Skeletal muscle cell (primary cell): ENCODE data around the gene SLC25A44.
"Not testable (repeated sequence)": the region's sequence is repeated elsewhere in the genome, so short reads cannot be mapped to it uniquely, and the experiment has no call there.

Experiments used
- DNase-seq: peaks from one replicate; pipeline ENCODE4 v3.0.0-alpha.2; 2010; ENCODE audit warnings: low read depth
- H3K4me3 ChIP-seq: 2 replicates; pipeline ENCODE4 v1.5.1; 2011; ENCODE audit warnings: low read depth, mild to moderate bottlenecking, control low read depth, low read length, moderate library complexity

Gene SLC25A44

GRCh38 chr1:156160743-156161171, 33.1 kb upstream of the SLC25A44 start:
- peak overlapping the region; percentile 39 for H3K4me3 ChIP-seq
- DNase-seq: peak; percentile 41

- DNase-seq: no peak
Observed at GRCh38 chr1:156162430-156163037, 31.4 kb upstream of the SLC25A44 start.

DNA sequence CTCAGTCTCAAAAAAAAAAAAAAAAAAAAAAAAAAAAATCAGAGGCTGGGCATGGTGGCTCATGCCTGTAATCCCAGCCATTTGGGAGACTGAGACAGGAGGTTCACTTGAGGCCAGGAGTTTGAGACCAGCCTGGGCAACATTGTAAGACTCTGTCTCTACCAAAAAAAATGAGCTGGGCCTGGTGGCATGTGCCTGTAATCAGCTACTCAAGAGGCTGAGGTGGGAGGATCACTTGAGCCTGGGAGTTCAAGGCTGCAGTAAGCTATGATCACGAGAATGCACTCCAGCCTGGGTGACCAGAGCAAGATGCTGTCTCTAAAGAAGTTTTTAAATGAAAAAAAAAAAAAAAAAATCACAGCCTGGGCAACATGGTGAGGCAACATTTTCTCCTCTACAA, 30.2 kb upstream of the SLC25A44 start:
- DNase-seq: no peak

More at GRCh38 chr1:156162430-156163037, 31.4 kb upstream of the SLC25A44 start:
- H3K4me3 ChIP-seq: no peak overlapping the region

GRCh38 chr1:156164125-156164831, 29.6 kb upstream of the SLC25A44 start:
- H3K4me3 ChIP-seq: no peak overlapping the region

More for the DNA sequence above, 30.2 kb upstream of the SLC25A44 start:
- H3K4me3 ChIP-seq: no peak overlapping the region

GRCh38 chr1:156165083-156165482, 28.8 kb upstream of the SLC25A44 start:
- DNase-seq: no peak
- no peak overlapping the region for H3K4me3 ChIP-seq

More at GRCh38 chr1:156164125-156164831, 29.6 kb upstream of the SLC25A44 start:
- DNase-seq: no peak

- DNase-seq: no peak
- no peak overlapping the region for H3K4me3 ChIP-seq
Observed at GRCh38 chr1:156167536-156167935, 26.4 kb upstream of the SLC25A44 start.

GRCh38 chr1:156172696-156173470, 21.0 kb upstream of the SLC25A44 start:
- DNase-seq: no peak
- no peak overlapping the region for H3K4me3 ChIP-seq

GRCh38 chr1:156176610-156177210, 17.2 kb upstream of the SLC25A44 start:
- H3K4me3 ChIP-seq: no peak overlapping the region
- DNase-seq: no peak

- DNase-seq: no peak
- no peak overlapping the region for H3K4me3 ChIP-seq
Observed at GRCh38 chr1:156177919-156178654, 15.8 kb upstream of the SLC25A44 start.

DNA sequence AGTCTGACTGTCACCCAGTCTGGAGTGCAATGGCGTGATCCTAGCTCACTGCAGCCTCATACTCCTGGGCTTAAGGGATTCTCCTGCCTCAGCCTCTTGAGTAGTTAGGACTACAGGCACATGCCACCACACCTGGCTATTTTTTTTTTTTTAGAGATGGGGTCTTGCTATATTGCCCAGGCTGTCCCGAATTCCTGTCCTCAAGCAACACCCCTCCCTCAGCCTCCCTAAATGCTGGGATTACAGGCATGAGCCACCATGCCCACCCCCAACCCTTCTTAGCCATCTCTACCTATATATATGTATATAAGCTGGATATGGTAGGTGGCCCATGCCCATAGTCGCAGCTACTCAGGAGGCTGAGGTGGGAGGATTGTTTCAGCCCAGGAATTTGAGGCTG, 13.4 kb upstream of the SLC25A44 start:
- no peak overlapping the region for H3K4me3 ChIP-seq
- DNase-seq: no peak

GRCh38 chr1:156181391-156181924, 12.4 kb upstream of the SLC25A44 start:
- not testable (repeated sequence) for DNase-seq, H3K4me3 ChIP-seq

- not testable (repeated sequence) for H3K4me3 ChIP-seq, DNase-seq
Observed at GRCh38 chr1:156182010-156182779, 11.7 kb upstream of the SLC25A44 start.

GRCh38 chr1:156186347-156187177, 7.3 kb upstream of the SLC25A44 start:
- not testable (repeated sequence) for DNase-seq, H3K4me3 ChIP-seq

GRCh38 chr1:156190265-156190664, 3.6 kb upstream of the SLC25A44 start:
- not testable (repeated sequence) for H3K4me3 ChIP-seq

GRCh38 chr1:156191292-156191964, 2.5 kb upstream of the SLC25A44 start:
- no peak for DNase-seq

More at GRCh38 chr1:156190265-156190664, 3.6 kb upstream of the SLC25A44 start:
- not testable (repeated sequence) for DNase-seq

DNA sequence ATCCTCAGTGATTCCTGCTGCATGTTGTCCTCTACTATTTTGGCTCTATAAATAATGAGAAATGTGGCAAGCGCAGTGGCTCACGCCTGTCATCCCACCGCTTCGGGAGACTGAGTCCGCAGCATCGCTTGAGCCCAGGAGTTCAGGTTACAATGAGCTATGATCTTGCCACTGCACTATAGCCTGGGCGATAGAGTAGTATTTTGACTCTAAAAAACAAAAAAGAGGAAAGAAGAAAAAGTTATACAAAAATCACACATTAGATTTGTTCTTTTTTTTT, 756 bp upstream of the SLC25A44 start:
- H3K4me3 ChIP-seq: peak overlapping the region; percentile 99

More at GRCh38 chr1:156191292-156191964, 2.5 kb upstream of the SLC25A44 start:
- no peak overlapping the region for H3K4me3 ChIP-seq

GRCh38 chr1:156194300-156194652, 372 bp downstream of the SLC25A44 start:
- H3K4me3 ChIP-seq: peak overlapping the region; percentile 99
- DNase-seq: no peak

More for the DNA sequence above, 756 bp upstream of the SLC25A44 start:
- DNase-seq: no peak
